GM21447 (cell line): ENCODE measurements around the gene UST.
"Not testable (repeated sequence)": the region's sequence is repeated elsewhere in the genome, so short reads cannot be mapped to it uniquely, and the experiment has no call there.

ENCODE experiments used
- ATAC-seq: cut with Tn5 transposase; IDR thresholded peaks from one replicate; pipeline ENCODE4 v1.9.1; 2021; ENCODE audit not compliant: unreplicated experiment

The UST gene

DNA sequence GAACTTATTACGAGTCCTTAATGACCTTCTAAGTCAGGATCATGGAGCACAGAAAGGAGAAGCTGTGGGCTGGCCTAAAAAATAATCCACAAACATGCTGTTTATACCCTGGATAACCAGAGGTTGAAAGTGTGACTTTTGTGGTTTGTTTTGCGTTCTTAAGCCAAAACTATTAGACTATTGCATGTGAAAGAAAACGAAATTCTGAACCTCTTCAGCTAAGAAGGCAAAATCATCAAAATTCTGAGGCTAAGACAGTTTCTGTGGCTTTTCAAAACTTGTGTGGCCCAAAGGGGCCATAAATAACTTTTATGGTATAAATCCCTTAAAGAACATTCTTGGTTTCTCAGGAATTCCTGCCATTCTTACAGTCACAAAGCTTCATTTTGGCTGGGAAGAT lies 251.0 kb downstream of the UST start:
- ATAC-seq: no peak

GRCh38 chr6:148998704-148999103 lies 251.9 kb downstream of the UST start:
- ATAC-seq: no peak

- no peak for ATAC-seq
Observed at GRCh38 chr6:148999501-148999900, 252.7 kb downstream of the UST start.

GRCh38 chr6:148999929-149000468 lies 253.2 kb downstream of the UST start:
- no peak for ATAC-seq

- ATAC-seq: no peak
Observed at GRCh38 chr6:149001422-149001821, 254.6 kb downstream of the UST start.

- ATAC-seq: no peak
Observed at GRCh38 chr6:149003560-149003959, 256.7 kb downstream of the UST start.

GRCh38 chr6:149004664-149005063 lies 257.8 kb downstream of the UST start:
- no peak for ATAC-seq

DNA sequence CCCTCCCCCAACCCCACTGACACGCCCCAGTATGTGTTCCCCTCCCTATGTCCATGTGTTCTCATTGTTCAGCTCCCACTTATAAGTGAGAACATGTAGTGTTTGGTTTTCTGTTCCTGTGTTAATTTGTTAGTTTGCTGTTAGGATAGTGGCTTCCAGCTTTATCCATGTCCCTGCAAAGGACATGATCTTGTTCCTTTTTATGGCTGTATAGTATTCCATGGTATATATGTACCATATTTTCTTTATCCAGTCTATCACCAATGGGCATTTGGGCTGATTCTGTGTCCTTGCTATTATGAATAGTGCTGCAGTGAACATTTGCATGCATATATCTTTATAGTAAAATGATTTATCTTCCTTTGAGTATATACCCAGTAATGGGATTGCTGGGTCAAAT lies 259.4 kb downstream of the UST start:
- not testable (repeated sequence) for ATAC-seq

GRCh38 chr6:149006671-149007070 lies 259.8 kb downstream of the UST start:
- ATAC-seq: no peak

GRCh38 chr6:149007846-149008245 lies 261.0 kb downstream of the UST start:
- no peak for ATAC-seq

DNA sequence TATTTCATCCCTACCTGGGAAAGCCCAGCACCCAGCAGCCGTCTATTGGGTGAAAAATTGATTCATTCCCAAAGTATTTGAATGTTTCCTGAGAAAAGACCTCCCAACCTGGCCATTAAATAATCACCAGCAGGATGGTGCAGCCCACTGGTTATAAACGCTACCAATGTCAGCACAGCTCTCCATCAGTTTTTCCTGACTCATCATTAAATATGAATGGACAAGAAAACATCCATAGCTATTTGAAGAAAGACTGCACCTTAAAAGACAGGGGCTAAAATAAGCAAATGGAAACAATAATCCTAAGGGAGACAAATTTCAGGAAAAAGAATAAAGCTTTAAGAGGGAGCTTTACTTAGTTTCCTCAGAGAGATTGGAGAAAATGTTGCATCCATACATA lies 261.9 kb downstream of the UST start:
- no peak for ATAC-seq

- ATAC-seq: no peak
Observed at GRCh38 chr6:149012040-149012545, 265.3 kb downstream of the UST start.

DNA sequence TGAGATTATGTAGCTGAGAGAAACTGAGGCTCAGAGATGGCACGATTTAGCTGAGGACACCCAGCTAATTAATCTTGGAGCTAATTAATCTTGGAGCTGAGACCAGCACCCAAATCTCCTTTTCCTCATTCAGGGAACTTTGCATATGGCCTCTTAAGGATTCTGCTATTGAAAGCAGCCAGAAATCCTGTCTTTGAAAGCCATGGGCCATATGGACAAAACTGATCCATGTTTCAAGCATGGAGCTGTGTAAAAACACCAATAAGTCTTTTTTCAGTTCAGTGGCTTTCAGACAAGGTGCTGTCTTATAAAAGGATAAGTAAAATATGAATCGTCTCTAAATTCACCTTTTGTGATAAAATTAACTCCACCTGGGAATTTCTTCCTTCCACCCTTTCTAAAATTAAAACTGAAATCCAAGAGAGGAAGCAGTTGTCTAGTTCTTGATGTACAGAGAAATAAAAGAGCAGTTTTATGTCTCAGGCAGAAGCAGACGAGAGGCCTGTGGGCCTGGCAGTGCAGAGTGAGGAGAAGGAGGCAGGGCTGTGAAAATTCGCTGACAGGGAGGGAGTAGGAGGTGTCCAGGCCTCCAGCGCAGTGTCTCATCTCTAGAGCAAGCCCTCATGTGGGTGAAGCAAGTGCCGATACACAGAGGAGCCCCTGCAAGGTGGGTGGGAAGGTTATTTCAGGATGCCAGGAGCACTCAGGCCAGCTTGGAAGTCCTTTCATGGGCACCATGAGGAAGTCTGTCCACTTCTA lies 266.9 kb downstream of the UST start:
- ATAC-seq: no peak

DNA sequence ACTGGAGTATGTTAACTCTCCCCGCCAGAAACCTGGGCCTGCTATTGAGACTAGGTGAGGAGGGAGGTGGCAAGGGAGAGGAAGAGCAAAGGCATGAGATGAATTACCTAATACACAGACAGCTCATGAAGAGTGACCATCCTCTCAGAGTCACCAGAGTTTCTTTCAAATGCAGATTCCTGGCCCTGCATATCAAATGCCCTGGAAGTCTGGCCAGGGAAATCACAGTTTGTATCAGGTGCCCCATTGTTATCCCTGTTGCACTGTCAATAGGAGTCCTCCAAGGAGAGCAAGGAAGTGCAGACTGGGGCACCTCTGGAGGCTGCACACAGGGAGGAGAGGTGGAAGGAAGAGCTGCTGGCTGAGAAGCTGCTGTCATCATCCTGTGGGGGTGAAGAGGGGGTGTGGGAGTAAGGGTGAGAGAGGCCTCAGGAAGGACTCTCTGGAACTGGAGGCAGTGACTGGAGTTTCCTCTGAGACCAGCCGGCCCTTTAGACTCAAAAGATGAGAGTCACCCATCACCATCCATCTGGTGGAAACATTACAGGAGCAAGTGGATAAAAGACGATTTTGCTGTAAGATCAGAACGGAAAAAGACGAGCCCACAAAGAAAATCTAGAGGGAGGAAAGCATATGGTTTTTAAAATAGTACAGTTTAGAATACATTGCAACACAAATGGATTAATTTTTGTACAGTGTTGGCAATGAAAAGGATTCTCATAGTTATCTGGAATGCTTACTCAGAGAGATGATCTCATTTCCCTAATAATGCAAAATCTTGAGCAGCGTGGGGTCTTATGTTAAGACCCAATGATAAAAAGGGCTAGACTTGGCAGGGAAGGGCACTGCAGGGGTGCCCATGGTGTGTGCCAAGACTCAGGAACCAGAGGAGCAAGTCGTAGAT lies 268.1 kb downstream of the UST start:
- ATAC-seq: no peak

DNA sequence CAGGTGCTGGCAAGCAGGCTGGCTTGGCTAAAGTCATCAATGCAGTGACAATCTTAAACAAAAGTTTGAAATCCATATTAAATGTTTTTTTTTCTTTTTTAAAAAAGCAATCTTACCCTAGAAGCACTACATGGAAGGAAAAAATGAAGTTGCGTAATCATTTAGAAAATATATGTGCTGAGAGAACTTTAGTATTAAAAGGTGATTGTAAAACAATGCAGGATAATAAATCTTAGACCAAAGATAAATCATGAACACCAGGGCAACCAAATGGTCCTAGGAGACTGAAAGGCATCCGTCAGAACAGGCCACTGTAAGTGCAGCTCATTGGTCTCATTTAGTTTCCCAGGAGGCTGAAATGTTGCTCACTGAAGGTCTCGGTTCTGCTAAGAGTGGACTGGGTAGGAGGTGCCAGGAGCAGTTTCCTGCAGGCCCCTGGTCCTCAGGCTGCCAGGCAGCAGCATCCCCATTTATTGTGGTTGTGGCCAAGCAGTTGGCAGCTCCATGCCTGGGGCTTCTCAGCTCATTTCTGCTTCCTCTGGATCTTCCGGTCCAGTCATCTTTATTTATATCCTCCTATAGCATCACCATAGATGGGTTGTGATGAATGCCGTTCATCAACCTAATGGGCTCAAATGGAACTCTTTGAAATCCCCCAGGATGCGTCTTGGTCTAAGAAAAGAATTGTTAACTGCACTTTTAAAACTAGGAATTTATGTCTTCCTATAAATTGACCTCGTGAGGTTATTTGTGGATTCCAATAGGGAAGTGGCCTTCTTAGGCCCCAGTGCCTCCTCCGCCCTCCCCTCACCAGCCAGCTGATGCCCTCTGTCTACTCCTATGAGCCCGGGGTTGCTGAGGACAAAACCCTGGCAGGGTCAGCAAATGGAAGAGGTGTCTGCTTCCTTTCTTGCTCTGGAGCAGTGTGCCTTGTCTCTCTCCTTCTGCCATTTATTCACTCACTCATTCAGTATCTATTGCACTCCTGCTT lies 269.0 kb downstream of the UST start:
- no peak for ATAC-seq

GRCh38 chr6:149016716-149017115 lies 269.9 kb downstream of the UST start:
- no peak for ATAC-seq

GRCh38 chr6:149020319-149020718 lies 273.5 kb downstream of the UST start:
- ATAC-seq: no peak

- no peak for ATAC-seq
Observed at GRCh38 chr6:149024361-149024760, 277.5 kb downstream of the UST start.

DNA sequence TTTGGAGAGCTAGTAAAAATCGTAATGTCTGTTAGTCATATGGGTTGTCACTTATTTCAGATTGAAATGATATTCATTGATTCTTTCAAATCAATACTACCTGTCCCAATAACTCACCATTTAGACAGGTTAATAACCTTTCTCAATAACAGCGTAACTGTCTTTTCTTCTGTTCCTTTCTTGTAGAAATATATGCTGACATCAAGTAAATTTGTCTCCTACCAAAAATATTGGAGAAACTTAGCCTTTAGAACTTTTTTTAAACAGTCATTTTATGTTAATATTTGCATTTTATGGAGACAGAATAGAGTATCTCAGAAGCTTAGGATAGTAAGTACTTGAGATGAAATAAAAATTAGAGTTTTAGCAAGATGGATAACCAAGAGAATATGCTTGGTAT lies 278.2 kb downstream of the UST start:
- ATAC-seq: no peak

GRCh38 chr6:149026530-149026942 lies 279.7 kb downstream of the UST start:
- ATAC-seq: no peak
